ENCODE measurements around the gene DDX10.

DNA sequence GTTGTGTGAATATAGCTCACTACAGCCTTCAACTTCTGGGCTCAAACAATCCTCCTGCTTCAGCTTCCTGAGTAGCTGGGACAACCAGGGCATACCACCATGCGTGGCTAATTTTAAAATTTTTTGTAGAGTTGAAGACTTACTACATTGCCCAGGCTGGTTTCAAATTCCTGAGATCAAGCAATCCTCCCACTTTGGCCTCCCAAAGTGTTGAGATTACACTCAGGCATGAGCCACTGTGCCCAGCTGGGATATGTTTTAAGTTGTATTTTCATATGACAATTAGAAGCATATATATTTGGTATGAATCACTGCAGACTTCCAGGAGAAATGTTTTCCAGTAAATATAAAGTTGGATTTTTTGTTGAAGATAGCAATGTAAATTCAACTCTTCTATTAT is 15.4 kb downstream of the DDX10 start:
- TF ChIP-seq, protein P1, sequence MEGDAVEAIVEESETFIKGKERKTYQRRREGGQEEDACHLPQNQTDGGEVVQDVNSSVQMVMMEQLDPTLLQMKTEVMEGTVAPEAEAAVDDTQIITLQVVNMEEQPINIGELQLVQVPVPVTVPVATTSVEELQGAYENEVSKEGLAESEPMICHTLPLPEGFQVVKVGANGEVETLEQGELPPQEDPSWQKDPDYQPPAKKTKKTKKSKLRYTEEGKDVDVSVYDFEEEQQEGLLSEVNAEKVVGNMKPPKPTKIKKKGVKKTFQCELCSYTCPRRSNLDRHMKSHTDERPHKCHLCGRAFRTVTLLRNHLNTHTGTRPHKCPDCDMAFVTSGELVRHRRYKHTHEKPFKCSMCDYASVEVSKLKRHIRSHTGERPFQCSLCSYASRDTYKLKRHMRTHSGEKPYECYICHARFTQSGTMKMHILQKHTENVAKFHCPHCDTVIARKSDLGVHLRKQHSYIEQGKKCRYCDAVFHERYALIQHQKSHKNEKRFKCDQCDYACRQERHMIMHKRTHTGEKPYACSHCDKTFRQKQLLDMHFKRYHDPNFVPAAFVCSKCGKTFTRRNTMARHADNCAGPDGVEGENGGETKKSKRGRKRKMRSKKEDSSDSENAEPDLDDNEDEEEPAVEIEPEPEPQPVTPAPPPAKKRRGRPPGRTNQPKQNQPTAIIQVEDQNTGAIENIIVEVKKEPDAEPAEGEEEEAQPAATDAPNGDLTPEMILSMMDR (IDR thresholded peaks at IDR 0.05; ENCODE audit: low read depth, low read length): no peak
- TF ChIP-seq, protein P2, sequence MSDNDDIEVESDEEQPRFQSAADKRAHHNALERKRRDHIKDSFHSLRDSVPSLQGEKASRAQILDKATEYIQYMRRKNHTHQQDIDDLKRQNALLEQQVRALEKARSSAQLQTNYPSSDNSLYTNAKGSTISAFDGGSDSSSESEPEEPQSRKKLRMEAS (IDR thresholded peaks at IDR 0.05; ENCODE audit: low read depth, low read length): no peak
- TF ChIP-seq POLR2A (IDR thresholded peaks at IDR 0.05; ENCODE audit: extremely low read depth, insufficient read length): no peak
- TF ChIP-seq MYC (IDR thresholded peaks at IDR 0.05; ENCODE audit: low read depth, low read length): no peak

All from NB4 (cell line).